ENCODE results near the gene SF1.

The SF1 gene

GRCh38 chr11:64744544-64745188, 33.7 kb downstream of the SF1 start:
- DNase-seq = no peak

DNA sequence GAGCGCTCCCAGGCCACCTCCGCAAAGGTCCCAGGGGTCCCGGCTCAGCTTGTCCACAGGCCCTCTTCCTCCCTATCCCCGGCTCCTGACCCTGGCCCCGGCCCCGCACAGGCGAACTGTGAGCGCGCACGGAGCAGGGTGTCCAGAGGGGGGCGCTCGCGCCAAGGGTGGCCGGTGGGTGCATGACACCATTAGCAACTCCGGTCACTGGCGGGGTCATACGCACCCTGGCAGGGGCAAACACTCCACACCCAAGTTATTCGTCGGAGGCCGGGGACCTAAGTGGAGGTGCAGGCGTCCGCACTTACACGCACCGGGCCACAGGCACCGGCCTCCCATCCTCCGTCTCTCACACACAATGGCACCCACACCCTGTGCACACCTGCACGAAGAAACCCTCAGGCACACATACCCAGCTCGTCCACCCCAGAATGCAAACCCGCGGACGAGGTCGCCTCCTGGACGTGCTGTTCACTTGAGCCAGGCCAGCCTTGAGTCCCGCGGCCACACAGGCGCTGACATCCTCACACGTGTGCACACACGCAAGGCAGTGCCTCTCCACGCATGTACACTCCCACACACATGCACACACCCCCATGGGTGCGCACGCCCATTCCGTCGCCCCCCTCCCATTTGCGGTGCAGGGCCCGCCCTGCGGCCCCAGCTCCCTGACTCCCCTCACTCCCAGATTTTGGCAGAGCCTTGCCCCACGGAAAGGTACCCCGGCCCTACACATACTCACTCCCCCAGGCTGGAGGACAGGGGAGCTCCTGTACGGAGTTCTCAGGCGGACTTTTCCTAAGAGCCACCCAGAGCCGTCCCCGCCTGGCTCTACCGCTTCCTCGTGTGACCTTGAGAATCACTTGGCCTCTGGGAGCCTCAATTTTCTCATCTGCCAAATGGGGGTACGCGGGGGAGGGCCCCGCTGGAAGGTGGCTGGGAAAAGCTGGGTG, 34.5 kb downstream of the SF1 start, which contains the start of gene RASGRP2:
RASGRP2 (minus strand) TSS at position 552 of the 953 bp plus-strand sequence. CDS start 1,276 bp downstream, outside the sequence.
- no peak for DNase-seq

DNA sequence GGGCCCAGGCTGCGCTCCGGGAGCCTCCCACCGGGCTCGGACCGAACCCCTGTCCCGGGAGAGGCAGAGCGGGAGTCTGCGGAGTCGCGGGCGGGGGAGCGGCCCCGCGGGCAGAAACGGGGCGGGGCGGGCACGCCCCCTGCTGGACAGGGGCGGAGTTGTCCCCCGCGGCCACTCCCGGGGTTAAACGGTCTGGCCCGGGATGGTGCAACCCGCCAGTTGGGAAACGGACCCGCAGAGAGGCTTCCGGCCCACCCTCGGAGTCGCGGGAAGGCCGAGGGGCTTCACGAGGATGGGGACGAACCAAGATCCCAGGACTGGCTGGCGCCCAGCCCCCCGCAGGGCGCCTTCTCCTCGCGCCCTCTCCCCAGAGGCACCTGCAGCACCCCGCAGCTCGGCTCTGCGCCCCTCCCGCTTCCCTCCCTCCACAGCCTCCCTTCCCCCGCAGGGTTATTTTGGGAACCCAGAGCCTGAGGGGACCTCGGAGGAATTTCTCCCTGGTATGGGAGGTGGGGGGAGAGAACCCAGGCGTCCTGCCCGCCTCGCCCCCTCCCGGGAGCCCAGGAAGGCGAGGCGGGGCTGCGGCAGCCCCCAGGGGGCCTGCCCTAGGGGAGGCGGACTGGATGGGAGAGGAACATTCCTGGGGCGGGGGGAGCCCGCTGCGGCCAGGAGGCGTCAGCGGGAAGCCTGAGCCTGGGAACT, 35.3 kb downstream of the SF1 start:
- peak; percentile 5 for DNase-seq

DNA sequence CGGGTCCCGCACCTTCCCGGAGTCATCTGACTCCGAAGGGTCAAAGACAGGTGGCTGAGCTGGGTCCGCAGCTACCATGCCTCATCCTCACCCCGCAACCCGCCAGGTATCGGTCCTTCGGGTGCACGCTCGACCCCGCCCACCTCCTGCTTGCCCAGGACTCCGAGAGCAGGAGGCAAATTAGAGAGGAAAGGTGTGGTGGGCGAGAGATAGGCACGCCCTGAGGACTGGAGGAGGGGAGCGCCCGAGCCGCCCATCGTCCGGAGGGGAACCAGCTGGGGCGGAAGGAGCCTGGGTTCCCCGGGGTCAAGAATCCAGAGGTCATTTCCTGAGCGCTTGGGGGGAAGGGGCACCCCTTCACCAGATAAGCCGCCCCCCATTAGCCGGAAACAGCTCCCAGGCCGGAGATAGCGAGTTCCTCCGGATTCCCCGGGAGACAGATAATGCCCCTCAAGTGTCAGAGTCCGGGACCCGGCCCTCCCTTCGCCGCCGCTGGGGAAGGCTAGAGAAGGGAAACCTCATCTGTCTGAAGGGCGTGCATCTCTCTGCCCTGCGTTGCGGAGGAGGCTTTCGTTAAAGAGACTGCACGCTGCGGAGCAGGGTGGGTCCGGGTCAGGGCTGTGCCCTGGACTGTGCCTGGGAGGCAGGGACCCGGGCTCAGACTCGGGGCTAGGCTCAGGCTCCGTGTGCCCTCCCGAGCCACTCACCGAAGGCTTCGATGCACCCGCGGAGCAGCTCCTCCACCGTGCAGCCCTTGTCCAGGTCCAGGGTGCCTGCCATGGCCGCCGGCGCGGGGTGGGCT, 36.1 kb downstream of the SF1 start:
- no peak for DNase-seq

GRCh38 chr11:64741375-64742086, 36.8 kb downstream of the SF1 start:
- no peak for DNase-seq

DNA sequence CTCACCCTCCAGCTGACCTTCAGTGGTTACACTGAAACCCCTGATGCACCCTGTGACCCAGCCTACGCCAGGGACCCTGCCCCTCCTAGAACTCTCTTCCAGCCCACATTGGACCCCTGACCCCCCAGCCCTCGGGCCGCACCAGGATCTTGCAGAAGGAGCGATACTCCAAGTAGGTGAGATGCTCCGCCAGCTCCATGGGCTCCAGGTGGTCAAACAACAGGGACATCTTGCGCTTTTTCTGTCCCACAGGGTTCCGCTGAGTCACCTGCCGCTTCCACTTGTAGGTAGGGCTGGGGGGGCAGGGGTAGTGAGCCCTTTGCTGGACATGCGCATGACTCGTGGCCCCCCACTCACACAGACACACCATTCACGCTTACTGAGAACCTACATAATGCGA, 38.5 kb downstream of the SF1 start:
- DNase-seq = no peak

- DNase-seq = no peak
Observed at GRCh38 chr11:64736654-64737053, 41.7 kb downstream of the SF1 start.

DNA sequence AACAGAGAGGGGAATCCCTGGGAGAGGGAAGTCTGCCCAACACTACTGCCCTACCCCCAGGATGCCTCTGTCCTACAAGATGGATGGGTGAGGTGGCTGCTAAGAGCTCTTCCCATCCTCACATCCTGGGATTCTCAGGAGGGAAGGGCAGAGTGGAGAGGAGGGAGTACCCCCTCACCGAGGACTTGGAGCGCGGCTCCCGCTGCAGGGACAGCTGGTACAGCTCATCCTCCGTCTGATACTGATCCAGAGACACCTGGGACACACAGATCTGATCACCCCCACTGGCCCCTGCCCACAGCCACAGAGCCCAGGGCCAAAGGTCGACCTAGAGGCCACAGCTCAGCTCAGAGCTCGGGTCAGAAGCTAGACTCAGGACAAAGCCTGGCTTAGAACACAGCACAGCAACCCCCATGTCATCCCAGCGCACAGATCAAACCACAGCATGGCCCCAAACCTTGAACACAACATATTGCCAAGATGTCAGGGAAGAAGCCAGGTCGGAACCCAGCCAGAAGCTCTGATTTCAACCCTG, 42.5 kb downstream of the SF1 start:
- DNase-seq = no peak

DNA sequence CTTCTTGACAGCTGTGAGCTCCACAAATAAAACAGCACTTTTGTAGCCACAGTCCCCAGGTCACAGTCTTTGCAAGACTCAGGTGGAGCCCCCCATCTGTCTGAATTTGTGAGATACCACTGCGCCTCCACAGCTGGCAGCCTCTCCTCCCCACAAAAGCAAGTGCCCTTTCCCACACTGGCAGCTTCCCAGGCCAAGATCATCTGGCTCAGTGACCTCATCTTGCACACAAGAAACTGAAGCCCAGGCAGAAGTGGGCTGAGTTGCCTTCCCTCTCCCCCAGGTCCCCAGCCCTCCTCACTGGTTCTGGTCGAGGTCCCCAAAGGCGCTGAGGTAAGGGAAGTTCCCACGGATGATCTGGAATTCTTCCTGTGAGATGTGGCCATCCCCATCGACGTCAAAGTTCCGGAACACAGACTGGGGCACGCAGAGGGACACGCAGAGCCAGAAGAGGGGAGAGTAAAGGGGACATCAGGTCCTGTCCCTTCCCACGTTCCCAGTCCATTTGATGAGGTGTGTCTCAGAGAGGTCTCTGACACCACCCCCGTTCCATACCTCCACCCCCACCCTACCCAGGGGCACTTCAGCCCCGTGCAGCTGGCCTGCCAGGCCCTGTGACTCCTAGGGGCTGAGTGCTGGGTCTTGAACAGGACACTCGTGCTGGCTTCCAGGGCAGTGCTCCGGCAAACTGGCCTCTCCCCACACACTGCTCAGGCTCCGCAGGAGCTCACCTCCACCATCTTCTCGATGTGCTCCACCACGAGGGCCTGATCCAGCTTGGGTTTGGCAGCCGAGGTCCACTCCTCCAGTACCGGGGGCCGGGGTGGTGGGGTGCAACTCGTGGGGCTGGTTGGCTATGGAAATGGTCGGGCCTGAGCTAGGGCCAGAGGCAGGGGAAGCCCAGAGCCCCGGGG, 43.3 kb downstream of the SF1 start:
- DNase-seq = no peak

DNA sequence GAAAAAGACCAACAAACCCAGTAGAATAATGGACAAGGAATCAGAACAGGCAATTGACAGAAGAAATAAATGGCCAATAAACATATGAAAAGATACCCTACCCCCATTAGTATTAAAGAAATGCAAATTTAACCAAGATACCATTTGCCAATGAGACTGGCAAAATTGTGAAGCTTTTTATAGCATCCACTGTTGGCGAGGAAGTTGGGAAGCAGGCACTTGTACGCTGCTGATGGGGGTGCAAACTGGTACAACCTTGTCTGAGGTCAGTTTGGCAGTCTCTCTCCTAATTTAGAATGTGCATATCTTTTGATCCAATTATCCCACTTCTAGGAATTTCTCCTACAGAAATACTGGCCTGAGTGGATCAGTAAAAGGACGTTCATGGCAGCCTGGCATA, 46.7 kb downstream of the SF1 start:
- DNase-seq = no peak

GRCh38 chr11:64729851-64730382, 48.4 kb downstream of the SF1 start:
- DNase-seq = no peak

GRCh38 chr11:64728757-64729365, 49.5 kb downstream of the SF1 start:
- no peak for DNase-seq

GRCh38 chr11:64726867-64727530, 51.3 kb downstream of the SF1 start:
- no peak for DNase-seq

DNA sequence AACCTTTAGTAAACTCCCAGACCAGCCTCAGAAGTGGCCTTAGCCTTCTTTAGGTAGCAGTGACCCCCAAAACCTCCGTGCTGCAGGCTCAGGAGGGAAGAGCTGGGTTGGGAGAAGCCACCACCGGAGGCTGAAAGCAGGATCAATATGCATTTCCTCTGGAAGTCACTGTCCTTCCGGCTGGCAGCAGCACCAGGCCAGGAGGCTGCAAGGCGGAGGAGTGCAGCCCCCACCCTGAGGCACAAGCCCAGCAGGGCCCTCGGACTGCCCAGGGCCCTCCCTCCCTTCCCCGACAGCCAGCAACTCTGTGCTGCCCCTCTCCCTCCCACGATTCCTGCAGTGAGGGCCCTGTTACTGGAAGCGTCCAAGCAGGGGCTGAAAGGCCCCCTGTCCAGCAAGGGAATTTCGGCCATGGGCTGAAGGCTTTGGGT, 52.1 kb downstream of the SF1 start:
- no peak for DNase-seq

- no peak for DNase-seq
Observed at GRCh38 chr11:64724863-64725532, 53.3 kb downstream of the SF1 start.

- no peak for DNase-seq
Observed at GRCh38 chr11:64723907-64724862, 54.2 kb downstream of the SF1 start.

Data from GOT3 (cell line).